Head of caudate nucleus (tissue), 42 donors: ENCODE data around the gene TBC1D4.
"Not testable (repeated sequence)": the region's sequence is repeated elsewhere in the genome, so short reads cannot be mapped to it uniquely, and the experiment has no call there.

Experiments used
- DNase-seq, 42 donors: peaks; one replicate each; pipeline versions ENCODE4 v3.0.0 to v3.0.0-alpha.2; 2020 to 2021; ENCODE audit warnings: mixed read lengths in 7 of 42
- intact Hi-C: fragments of 100-400 bp; cut with DNase I; formaldehyde crosslinking; loops from one replicate; pipeline ENCODE4 v1.15.0; 2022

TBC1D4 gene

GRCh38 chr13:75271846-75272245 is 210.1 kb downstream of the TBC1D4 start:
- DNase-seq, result no peak
- intact Hi-C loops, result no loop called here

DNA sequence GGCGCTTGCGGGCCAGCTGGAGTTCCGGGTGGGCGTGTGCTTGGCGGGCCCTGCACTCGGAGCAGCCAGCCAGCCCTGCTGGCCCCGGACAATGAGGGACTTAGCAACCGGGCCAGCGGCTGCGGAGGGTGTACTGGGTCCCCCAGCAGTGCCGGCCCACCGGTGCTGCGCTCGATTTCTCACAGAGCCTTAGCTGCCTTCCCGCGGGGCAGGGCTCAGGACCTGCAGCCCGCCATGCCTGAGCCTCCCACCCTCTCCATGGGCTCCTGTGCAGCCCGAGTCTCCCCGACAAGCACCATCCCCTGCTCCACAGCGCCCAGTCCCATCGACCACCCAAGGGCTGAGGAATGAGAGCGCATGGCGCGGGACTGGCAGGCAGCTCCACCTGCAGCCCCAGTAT is 213.5 kb downstream of the TBC1D4 start:
- intact Hi-C loops, DNase-seq: not testable (repeated sequence)

DNA sequence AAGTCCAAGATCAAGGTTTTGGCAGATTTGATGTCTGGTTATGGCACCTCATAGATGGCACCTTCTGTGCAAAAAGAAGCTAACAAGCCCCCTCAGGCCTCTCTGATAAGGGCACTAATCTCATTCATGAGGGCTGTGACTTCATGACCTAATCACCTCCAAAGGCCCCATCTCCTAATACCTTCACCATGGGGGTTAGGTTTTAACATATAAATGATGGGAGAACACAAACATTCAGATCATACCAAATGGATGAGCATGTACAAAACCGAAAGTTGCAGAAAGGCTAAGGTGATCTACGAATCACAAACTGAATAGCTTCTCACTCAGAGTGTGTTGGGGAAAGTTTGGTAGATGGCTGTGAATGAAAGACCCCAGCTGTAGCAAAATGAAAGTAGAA is 217.4 kb downstream of the TBC1D4 start:
- no peak for DNase-seq
- intact Hi-C loops, result no loop called here

- intact Hi-C loops, result no loop called here
- no peak for DNase-seq
Measured at GRCh38 chr13:75263741-75264407, 218.1 kb downstream of the TBC1D4 start.

GRCh38 chr13:75258159-75258782 is 223.7 kb downstream of the TBC1D4 start:
- no peak for DNase-seq
- intact Hi-C loops, result no loop called here

GRCh38 chr13:75256922-75257321 is 225.0 kb downstream of the TBC1D4 start:
- no peak for DNase-seq
- intact Hi-C loops, result no loop called here

DNA sequence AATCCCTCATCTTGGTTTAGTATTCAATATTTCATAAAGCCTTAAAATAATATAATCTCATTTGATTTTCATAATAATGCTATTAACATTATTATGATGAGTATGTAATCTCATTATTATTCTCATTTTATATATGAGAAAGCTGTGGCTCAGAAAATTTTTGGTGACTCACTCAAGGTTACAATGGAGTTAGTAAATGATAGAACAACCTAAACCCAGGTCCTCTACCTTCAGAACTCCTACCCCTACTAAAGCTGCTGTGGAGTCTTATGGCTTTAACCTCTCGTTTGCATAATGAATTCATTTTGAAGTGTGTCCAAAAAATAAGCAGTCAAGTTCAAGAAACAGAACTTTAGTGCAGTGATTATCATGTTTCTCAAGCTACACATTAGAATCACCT is 226.3 kb downstream of the TBC1D4 start:
- DNase-seq, result no peak
- intact Hi-C loops, result no loop called here

- intact Hi-C loops, result no loop called here
Measured at GRCh38 chr13:75255147-75255546, 226.8 kb downstream of the TBC1D4 start.

GRCh38 chr13:75251188-75251587 is 230.8 kb downstream of the TBC1D4 start:
- DNase-seq, result no peak
- intact Hi-C loops, result no loop called here

More at GRCh38 chr13:75255147-75255546, 226.8 kb downstream of the TBC1D4 start:
- no peak for DNase-seq

GRCh38 chr13:75250526-75251178 is 231.3 kb downstream of the TBC1D4 start:
- intact Hi-C loops, result no loop called here
- no peak for DNase-seq

GRCh38 chr13:75245578-75245977 is 236.4 kb downstream of the TBC1D4 start:
- DNase-seq, intact Hi-C loops: not testable (repeated sequence)

DNA sequence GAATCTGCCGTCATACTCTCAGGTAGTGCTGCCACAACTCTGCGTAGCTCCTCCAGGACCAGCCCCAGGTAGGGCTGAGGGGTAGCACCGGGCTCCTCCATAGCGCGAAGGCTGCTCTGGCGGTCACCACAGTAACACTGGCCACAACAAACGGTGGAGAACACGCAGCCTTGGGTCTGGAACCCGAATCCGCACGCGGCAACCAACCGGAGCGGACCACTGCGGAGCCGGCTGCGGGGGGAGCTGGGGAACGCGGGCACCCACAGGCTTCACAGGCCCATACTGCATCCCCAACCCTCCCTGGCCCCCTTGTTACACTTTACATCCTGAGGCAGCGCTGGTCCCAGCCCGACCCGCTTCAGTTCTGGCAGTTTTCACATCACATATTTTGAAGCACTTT is 241.7 kb downstream of the TBC1D4 start:
- intact Hi-C loops, DNase-seq: not testable (repeated sequence)

DNA sequence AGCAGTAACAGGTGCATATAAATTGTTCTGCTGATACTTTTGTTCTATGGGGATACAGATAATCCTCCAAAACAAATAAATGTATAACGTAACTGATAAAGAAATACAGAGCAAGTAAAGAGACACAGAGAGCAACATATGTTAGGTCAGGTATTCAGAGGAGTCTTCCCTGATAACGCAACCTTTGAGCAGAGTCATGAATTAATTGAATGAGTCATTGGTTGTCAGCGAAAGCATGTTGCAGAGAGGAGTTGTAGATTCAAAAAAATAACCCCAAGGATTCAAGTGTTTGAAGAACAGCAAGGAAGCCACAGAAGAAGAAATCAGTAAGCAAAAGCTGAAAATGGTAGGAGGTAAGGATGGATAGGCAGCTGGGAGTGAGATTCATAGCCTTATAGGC is 245.2 kb downstream of the TBC1D4 start:
- peak in 2 of 42 donors; percentile 17 to 32 for DNase-seq
- intact Hi-C loops, result loop anchor here (10.0 kb wide), 1 partner anchor 1402 kb away; no protein-coding TSS in a partner anchor
